Measurements from ENCODE around the gene KRTAP4-11.
"Not testable (repeated sequence)": the region's sequence is repeated elsewhere in the genome, so short reads cannot be mapped to it uniquely, and the experiment has no call there.

KRTAP4-11 gene

GRCh38 chr17:41103896-41104295 is 14.3 kb downstream of the KRTAP4-11 start:
- Histone ChIP-seq H2AFZ (ENCODE audit: low read depth, low read length) (no peak overlapping the region), H3K79me2 (ENCODE audit: low read length) (no peaks in the 10 kb centered on the region), H3K9me3 (ENCODE audit: insufficient read depth, low read length) (no peaks in the 10 kb centered on the region), H3K27me3 (ENCODE audit: low read depth, low read length) (no peaks in the 10 kb centered on the region), H3K4me3 (ENCODE audit: low read length) (no peak overlapping the region), H3K36me3 (replicated peaks; ENCODE audit: low read depth, low read length) (no peaks in the 10 kb centered on the region), H3K4me2 (ENCODE audit: low read length) (no peak overlapping the region), H3K4me1 (ENCODE audit: low read length) (no peaks in the 10 kb centered on the region), H3K27ac (ENCODE audit: low read length) (no peak overlapping the region), H4K20me1 (ENCODE audit: insufficient read depth, low read length) (no peaks in the 10 kb centered on the region), H3K9ac (ENCODE audit: low read length) (no peak overlapping the region)
- no peak for TF ChIP-seq CTCF (IDR thresholded peaks at IDR 0.05; ENCODE audit: low read depth, low read length)
- no peak for TF ChIP-seq EZH2phosphoT487 (IDR thresholded peaks at IDR 0.05; ENCODE audit: low read depth)

GRCh38 chr17:41101586-41102259 is 16.4 kb downstream of the KRTAP4-11 start, which contains the start of gene KRTAP4-16:
Gene KRTAP4-16 (minus strand): TSS chr17:41102209. CDS start chr17:41102209, 0 bp downstream.
- no peaks in the 10 kb centered on the region for H3K36me3 ChIP-seq (replicated peaks; ENCODE audit: low read depth, low read length)
- no peaks in the 10 kb centered on the region for H3K27me3 ChIP-seq (ENCODE audit: low read depth, low read length)
- no peak within 1 kb of the TSS for H3K4me3 ChIP-seq (ENCODE audit: low read length)
- no peak within 1 kb of the TSS for H3K4me2 ChIP-seq (ENCODE audit: low read length)
- H3K27ac ChIP-seq (ENCODE audit: low read length), result no peak within 1 kb of the TSS
- H2AFZ ChIP-seq (ENCODE audit: low read depth, low read length), result no peak within 1 kb of the TSS
- H3K79me2 ChIP-seq (ENCODE audit: low read length), result no peaks in the 10 kb centered on the region
- H3K4me1 ChIP-seq (ENCODE audit: low read length), result no peaks in the 10 kb centered on the region
- no peaks in the 10 kb centered on the region for H3K9me3 ChIP-seq (ENCODE audit: insufficient read depth, low read length)
- no peaks in the 10 kb centered on the region for H4K20me1 ChIP-seq (ENCODE audit: insufficient read depth, low read length)
- H3K9ac ChIP-seq (ENCODE audit: low read length), result no peak within 1 kb of the TSS
- TF ChIP-seq EZH2phosphoT487 (IDR thresholded peaks at IDR 0.05; ENCODE audit: low read depth) (no peak), CTCF (IDR thresholded peaks at IDR 0.05; ENCODE audit: low read depth, low read length) (no peak)

GRCh38 chr17:41099682-41100480 is 18.3 kb downstream of the KRTAP4-11 start:
- H3K4me2 ChIP-seq (ENCODE audit: low read length); H3K36me3 ChIP-seq (replicated peaks; ENCODE audit: low read depth, low read length): not testable (repeated sequence)

GRCh38 chr17:41098481-41098880 is 19.7 kb downstream of the KRTAP4-11 start:
- no peak overlapping the region for H3K4me3 ChIP-seq (ENCODE audit: low read length)
- TF ChIP-seq EZH2phosphoT487 (IDR thresholded peaks at IDR 0.05; ENCODE audit: low read depth) (no peak), CTCF (IDR thresholded peaks at IDR 0.05; ENCODE audit: low read depth, low read length) (no peak)
- H3K9me3 ChIP-seq (ENCODE audit: insufficient read depth, low read length), result no peaks in the 10 kb centered on the region
- no peaks in the 10 kb centered on the region for H4K20me1 ChIP-seq (ENCODE audit: insufficient read depth, low read length)
- no peaks in the 10 kb centered on the region for H3K79me2 ChIP-seq (ENCODE audit: low read length)
- H3K27me3 ChIP-seq (ENCODE audit: low read depth, low read length), result no peaks in the 10 kb centered on the region
- H3K4me2 ChIP-seq (ENCODE audit: low read length), result no peak overlapping the region
- no peak overlapping the region for H2AFZ ChIP-seq (ENCODE audit: low read depth, low read length)
- H3K9ac ChIP-seq (ENCODE audit: low read length), result no peak overlapping the region
- H3K4me1 ChIP-seq (ENCODE audit: low read length), result no peaks in the 10 kb centered on the region
- H3K27ac ChIP-seq (ENCODE audit: low read length), result no peak overlapping the region
- H3K36me3 ChIP-seq (replicated peaks; ENCODE audit: low read depth, low read length), result no peaks in the 10 kb centered on the region

More at GRCh38 chr17:41099682-41100480, 18.3 kb downstream of the KRTAP4-11 start:
- H4K20me1 ChIP-seq (ENCODE audit: insufficient read depth, low read length); H3K79me2 ChIP-seq (ENCODE audit: low read length); H3K4me3 ChIP-seq (ENCODE audit: low read length); H3K4me1 ChIP-seq (ENCODE audit: low read length); H3K9me3 ChIP-seq (ENCODE audit: insufficient read depth, low read length); H3K27me3 ChIP-seq (ENCODE audit: low read depth, low read length); H2AFZ ChIP-seq (ENCODE audit: low read depth, low read length); H3K9ac ChIP-seq (ENCODE audit: low read length); H3K27ac ChIP-seq (ENCODE audit: low read length): not testable (repeated sequence)
